IPS-18c (cell line): ENCODE measurements around the gene ERICH6.

Experiments used
- H3K4me3 ChIP-seq: 2 replicates; pipeline ENCODE4 v1.7.0; 2013; ENCODE audit warnings: low read depth, mild to moderate bottlenecking, low read length, moderate library complexity; ENCODE audit not compliant: insufficient read depth
- H3K9me3 ChIP-seq: one replicate; pipeline ENCODE4 v1.6.1; 2013; ENCODE audit warnings: mild to moderate bottlenecking, low read length, moderate library complexity; ENCODE audit not compliant: control insufficient read depth, insufficient read depth

The ERICH6 gene

GRCh38 chr3:150720444-150720843 lies 16.7 kb upstream of the ERICH6 start:
- Histone ChIP-seq H3K4me3 (no peak overlapping the region), H3K9me3 (peaks cover 2% of the 10 kb centered on the region)

- peaks cover 5% of the 10 kb centered on the region for H3K9me3 ChIP-seq
- H3K4me3 ChIP-seq = no peak overlapping the region
Measured at GRCh38 chr3:150710097-150710496, 6.4 kb upstream of the ERICH6 start.

- peak overlapping the region; percentile 44 for H3K4me3 ChIP-seq
Measured at GRCh38 chr3:150703299-150703755, 393 bp downstream of the ERICH6 start.

DNA sequence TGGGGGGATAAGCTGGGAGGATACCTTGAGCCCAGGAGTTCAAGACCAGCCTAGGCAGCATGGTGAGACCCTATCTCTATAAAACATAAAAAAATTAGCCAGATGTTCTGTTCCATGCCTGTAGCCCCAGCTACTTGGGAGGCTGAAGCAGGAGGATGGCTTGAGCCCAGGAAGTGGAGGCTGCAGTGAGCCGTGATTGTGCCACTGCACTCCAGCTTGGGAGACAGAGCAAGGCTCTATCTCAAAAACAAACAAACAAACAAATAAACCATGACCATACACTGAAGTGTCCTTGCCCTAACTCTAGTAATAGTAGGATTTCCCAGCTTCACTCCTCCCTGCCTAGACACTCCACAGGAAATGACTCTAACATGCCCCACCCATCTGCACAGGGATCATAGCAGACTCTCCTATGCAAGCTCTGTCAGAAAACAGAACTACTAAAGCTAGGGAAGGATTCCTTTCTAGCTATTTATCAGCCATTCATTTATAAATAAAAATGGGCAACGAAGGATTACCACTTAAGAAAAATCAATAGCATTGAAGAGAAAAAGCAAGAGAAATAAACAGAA lies 4.6 kb downstream of the ERICH6 start:
- Histone ChIP-seq H3K4me3 (no peak overlapping the region), H3K9me3 (peaks cover 3% of the 10 kb centered on the region)

More at GRCh38 chr3:150703299-150703755, 393 bp downstream of the ERICH6 start:
- peaks cover 2% of the 10 kb centered on the region for H3K9me3 ChIP-seq

DNA sequence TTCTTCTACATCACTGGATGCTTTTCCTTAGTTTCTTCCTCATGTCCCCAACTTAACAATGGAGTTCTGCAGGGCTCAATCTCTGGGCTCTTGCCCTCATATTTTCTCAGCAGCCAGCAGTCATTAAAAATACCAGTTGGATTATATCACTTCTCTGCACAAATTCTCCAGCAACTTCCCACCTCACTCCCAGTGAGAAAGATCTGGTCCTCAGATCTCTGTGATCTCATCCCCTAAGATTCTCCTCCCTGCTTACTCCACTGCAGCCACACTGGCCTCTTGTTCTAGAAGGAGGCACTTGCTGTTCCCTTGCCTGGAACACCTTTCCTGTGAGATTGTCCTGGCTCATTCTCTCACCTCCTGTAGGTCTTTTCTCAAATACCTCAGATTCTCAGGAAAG lies 6.1 kb downstream of the ERICH6 start:
- H3K9me3 ChIP-seq = peaks cover 3% of the 10 kb centered on the region

DNA sequence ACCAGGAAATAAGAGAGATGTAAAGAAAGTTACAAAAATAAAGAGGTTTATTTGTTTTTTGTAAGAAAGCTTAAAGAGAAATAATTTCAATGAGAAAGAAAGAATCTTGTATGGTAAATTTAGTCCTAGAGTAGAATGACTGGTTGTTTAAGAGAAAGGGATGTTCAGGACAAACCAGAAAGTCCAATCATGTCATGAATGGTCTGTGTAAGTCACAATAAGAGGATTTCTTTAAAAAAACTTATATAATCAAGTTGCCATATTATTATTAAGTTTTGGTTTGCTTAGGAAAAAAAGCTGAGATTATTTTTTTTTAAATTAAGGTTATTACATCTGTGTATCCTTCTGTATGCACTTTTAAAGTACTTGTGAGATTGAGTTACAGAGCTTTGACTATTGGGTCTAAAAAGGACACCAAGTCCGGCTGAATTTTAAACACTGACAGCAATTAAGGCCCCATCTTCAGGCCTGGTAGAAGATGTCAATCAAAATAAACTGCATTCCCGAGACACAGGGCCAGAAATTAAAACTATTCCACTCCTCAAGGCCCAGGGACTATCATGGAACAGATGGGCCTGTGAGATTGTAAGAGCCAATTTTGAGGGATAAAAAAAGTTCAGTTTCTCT lies 12.2 kb downstream of the ERICH6 start:
- Histone ChIP-seq H3K9me3 (peaks cover 6% of the 10 kb centered on the region), H3K4me3 (no peak overlapping the region)

More for the DNA sequence above, 6.1 kb downstream of the ERICH6 start:
- H3K4me3 ChIP-seq = no peak overlapping the region

- H3K4me3 ChIP-seq = no peak overlapping the region
- peaks cover 4% of the 10 kb centered on the region for H3K9me3 ChIP-seq
Measured at GRCh38 chr3:150687613-150688012, 16.1 kb downstream of the ERICH6 start.

DNA sequence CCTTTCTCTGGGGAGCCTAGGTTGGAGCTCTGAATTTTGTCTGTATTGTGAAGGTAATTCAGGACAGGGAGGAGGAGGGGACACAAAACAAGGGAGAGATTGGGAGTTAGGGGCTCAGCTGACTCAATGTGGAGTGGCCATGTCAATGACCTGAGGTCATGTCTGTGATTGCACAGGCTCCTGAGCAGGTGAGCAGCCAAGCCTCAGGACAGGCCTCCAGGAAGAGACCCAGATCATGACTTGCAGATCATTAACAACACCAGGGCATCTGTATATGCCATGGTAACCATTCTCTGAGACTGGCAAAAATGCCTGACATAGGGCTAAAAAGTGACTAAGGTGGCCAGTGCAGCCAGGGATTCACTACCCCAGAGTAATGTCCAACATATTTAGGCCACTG lies 20.9 kb downstream of the ERICH6 start:
- no peak overlapping the region for H3K4me3 ChIP-seq
- no peaks in the 10 kb centered on the region for H3K9me3 ChIP-seq

- Histone ChIP-seq H3K9me3 (no peaks in the 10 kb centered on the region), H3K4me3 (no peak overlapping the region)
Measured at GRCh38 chr3:150682279-150682678, 21.4 kb downstream of the ERICH6 start.

GRCh38 chr3:150681057-150681456 lies 22.7 kb downstream of the ERICH6 start:
- no peak overlapping the region for H3K4me3 ChIP-seq

DNA sequence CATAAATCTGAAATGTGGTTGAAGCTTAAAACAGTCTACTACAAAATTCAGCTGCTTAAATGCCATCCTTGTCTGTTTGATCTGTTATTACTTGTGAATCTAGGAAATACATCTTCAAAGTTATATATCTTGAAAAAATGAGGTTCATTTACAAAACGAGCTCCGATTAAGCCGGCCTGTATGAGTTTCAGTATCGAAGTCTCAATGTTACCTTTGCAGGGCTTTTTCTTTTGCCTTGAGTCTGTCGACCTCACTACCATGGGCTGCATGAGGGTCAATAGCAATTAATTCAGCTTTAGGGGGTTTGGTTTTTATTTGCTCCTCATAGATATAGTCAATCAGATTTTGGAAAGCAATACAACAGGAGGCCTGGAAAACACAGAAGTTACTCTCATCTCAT lies 23.2 kb downstream of the ERICH6 start:
- no peaks in the 10 kb centered on the region for H3K9me3 ChIP-seq
- no peak overlapping the region for H3K4me3 ChIP-seq

More at GRCh38 chr3:150681057-150681456, 22.7 kb downstream of the ERICH6 start:
- no peaks in the 10 kb centered on the region for H3K9me3 ChIP-seq

GRCh38 chr3:150675587-150675986 lies 28.1 kb downstream of the ERICH6 start:
- H3K9me3 ChIP-seq = no peaks in the 10 kb centered on the region
- no peak overlapping the region for H3K4me3 ChIP-seq

DNA sequence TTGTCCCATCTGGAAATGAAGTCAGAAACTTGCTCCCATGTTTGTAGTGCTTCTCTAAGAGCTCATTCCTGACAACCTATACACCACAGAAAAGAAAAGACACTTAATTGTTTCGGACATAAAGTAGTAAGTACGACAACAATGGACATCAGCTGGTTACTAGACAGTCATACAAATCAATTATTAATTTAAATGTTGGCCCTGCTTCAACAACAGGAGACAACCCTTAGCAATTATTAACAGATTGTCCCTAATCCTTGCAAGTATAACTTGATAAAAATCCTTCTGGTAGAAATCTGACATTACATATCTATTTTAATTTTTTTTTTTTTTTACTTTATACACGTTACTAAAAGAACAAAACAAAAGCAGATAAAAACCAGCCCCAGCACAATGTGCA lies 29.8 kb downstream of the ERICH6 start:
- H3K9me3 ChIP-seq = no peaks in the 10 kb centered on the region
- H3K4me3 ChIP-seq = no peak overlapping the region

- Histone ChIP-seq H3K4me3 (no peak overlapping the region), H3K9me3 (no peaks in the 10 kb centered on the region)
Measured at GRCh38 chr3:150666167-150666566, 37.6 kb downstream of the ERICH6 start.

DNA sequence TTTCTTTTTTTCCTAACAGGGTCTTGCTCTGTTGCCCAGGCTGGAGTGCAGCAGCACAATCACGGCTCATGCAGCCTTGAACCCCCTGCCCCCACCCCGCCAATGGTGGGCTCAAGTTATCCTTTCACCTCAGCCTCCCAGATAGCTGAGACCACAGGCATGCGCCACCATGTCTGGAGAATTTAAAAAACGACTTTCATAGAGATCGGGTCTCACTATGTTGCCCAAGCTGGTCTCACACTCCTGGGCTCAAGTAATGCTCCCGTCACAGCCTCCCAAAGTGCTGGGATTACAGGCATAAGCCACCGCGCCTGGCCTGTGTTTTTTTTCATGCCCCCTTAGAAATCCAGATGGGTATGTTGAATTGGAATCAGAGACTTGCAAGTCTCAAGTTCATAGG lies 40.3 kb downstream of the ERICH6 start:
- H3K9me3 ChIP-seq = no peaks in the 10 kb centered on the region
- no peak overlapping the region for H3K4me3 ChIP-seq

DNA sequence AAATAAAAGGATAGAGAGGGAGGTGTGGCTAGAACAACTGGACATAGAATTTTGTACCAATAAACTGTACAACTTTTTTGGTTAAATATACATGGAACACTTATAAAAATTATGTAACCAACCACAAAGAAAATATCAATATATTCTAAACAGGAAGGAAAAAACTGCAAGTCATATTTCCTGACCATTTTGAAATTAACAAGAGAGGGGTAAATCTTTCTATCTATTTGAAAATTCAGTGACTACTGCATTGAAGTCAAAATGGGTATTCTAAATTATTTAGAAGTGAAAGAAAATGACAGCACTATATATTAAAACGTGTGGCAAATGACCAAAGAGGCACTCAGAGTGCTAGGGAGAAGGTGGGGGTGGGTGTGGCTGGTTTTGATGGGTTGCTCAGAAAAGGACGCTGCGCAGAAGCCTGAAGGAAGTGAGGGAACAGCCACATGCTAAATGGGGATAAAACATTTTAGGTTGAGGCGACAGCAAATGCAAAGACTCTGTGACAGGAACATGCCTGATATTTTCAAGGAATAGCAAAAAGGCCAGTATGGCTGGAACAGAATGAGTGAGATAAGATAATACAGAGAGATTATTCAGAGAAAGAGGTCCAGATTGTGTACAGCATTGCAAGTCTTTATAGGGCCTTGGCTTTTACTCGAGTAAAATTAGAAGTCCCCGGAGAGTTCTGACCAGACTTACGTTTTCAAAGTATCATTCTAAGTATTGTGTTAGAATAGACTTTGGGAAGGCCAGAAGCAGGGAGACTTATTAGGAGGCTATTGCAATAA lies 41.1 kb downstream of the ERICH6 start:
- Histone ChIP-seq H3K4me3 (no peak overlapping the region), H3K9me3 (no peaks in the 10 kb centered on the region)

GRCh38 chr3:150656316-150656715 lies 47.4 kb downstream of the ERICH6 start:
- no peak overlapping the region for H3K4me3 ChIP-seq
- no peaks in the 10 kb centered on the region for H3K9me3 ChIP-seq

GRCh38 chr3:150653110-150653561 lies 50.6 kb downstream of the ERICH6 start:
- H3K4me3 ChIP-seq = no peak overlapping the region

More at GRCh38 chr3:150653110-150653561, 50.6 kb downstream of the ERICH6 start:
- H3K9me3 ChIP-seq = no peaks in the 10 kb centered on the region
